Measurements from ENCODE around the gene CEMP1.
"Not testable (repeated sequence)": the region's sequence is repeated elsewhere in the genome, so short reads cannot be mapped to it uniquely, and the experiment has no call there.

DNA sequence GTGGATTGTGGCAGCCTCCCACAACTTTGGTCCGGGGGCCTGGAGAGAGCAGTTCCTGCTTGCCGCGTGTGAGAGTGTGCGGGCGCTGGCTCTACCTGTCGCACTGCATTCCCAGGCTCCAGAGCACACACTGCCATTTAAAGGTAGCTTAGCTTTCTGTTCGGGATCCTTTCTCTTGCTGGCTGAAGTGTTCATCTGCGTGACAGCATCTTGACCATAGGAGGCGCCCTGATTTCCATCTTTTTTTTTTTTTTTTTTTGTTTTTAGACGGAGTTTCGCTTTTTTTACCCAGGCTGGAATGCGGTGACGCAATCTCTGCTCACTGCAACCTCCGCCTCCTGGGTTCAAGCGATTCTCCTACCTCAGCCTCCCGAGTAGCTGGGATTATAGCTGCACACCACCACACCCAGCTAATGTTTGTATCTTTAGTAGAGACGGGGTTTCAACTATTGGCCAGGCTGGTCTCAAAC lies 20.2 kb upstream of the CEMP1 start:
- TF ChIP-seq CTCF (IDR thresholded peaks at IDR 0.05); REST (IDR thresholded peaks at IDR 0.05; ENCODE audit: insufficient read depth in 1 of 2, low read depth in 2 of 2, low read length in 1 of 2); POLR2AphosphoS5 (IDR thresholded peaks at IDR 0.05; ENCODE audit: low read depth, low read length): not testable (repeated sequence)

All from Panc1 (cell line).